HG03280 (cell line): ENCODE data around the gene COL26A1.
"Not testable (repeated sequence)": the region's sequence is repeated elsewhere in the genome, so short reads cannot be mapped to it uniquely, and the experiment has no call there.

Source experiments
- ATAC-seq: cut with Tn5 transposase; IDR thresholded peaks from one replicate; pipeline ENCODE4 v1.9.1; 2021; ENCODE audit warnings: mild to moderate bottlenecking, moderate library complexity; ENCODE audit not compliant: unreplicated experiment

COL26A1 gene

GRCh38 chr7:101401390-101402080 lies 38.9 kb downstream of the COL26A1 start:
- ATAC-seq = no peak

DNA sequence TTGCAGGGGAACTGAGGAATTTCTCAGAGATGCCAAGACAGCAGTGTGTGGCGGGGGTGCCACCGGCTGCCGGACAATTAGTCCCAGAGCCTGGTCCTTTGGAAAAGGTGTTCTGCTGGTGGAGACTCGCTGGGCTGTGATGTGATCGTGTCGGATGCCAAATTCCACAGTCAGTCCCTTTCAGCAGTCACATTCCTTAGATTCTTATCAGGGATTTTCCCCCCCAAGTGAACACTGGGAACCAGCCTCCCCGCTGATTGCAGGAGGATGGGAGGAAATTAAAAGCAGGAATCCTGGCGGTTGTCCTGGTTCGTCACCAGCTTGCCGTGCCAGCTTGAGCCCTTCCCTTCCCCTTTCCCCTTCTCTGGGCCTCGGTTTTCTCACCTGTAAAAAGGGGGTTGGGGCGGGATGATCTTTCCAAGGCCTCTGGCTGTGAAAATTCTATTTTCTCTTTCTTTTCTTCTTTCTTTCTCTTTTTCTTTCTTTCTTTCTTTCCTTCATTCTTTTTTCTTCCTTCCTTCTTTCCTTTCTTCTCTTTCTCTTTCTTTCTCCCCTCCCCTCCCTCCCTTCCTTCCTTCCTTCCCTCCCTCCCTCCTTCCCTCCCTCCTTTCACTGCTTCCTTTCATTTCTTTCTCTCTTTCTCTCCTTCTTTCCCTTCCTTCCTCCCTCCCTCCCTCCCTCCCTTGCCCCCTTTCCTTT lies 39.6 kb downstream of the COL26A1 start:
- no peak for ATAC-seq

DNA sequence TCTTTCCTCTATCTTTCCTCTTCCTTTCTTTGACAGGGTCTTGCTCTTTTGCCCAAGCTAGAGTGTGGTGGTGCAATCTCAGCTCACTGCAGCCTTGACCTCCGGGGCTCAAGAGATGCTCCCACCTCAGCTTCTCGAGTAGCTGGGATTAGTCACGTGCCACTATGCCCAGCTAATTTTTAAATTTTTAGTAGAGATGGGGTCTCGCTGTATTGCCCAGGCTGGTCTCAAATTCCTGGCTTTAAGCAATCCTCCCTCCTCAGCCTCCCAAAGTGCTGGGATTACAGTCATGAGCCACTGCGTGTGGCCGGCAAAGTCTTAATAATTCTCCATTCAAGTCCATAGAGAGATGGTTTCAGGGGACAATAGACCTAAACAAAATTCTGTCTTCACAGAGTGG lies 40.2 kb downstream of the COL26A1 start:
- ATAC-seq = no peak

GRCh38 chr7:101405474-101406067 lies 42.9 kb downstream of the COL26A1 start:
- ATAC-seq = no peak

DNA sequence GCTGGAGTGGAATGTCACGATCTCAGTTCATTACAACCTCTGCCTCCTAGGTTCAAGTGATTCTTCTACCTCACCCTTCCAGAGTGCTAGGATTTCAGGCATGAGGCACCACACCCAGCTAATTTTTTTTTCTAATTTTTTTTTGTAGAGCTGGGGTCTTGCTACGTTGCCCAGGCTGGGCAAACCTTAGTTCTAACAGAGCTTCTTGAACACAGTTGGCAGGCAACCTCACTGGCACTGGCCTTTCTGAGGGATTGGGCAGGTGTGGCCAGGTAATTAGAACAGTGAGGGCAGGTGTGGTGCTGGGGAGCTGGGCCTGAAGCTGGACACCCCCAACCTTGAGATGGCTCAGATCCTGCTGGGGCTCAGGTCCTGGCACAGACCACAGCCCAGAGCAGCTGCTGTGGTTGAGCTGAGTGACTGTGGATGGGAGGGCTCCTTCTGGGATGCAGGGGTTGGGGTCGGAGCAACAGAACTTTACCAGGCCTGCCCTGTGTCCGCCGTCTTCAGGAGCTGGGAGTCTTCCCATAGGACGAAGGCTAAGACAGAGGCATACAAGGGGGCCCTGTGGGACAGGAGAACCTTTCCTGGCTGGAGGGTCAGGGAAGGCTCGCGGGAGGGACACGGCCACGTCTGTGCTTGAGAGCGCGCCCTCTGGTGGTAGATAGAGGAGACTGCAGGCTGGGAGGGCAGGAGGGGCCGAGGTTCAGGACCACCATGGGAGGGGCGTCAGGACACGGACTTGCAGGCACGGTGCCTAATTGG lies 48.2 kb downstream of the COL26A1 start:
- no peak for ATAC-seq

DNA sequence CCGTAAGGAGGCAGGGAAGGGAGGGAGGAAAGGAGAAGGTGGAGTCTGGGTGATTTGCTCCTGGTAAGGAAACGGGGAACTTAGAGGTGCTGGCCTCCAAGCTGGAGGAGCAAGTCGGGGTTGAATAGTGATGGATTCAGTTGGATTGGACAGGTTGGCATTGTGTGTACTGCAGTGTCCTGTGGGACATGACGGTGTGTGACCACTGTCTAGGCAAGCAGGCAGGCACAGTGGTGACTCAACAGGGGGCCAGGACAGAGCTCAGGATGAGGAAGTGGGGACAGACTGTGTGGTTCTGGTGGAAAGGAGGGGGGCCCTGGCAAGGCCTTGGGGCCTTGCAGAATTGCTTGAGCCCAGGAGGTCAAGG lies 48.8 kb downstream of the COL26A1 start:
- no peak for ATAC-seq

DNA sequence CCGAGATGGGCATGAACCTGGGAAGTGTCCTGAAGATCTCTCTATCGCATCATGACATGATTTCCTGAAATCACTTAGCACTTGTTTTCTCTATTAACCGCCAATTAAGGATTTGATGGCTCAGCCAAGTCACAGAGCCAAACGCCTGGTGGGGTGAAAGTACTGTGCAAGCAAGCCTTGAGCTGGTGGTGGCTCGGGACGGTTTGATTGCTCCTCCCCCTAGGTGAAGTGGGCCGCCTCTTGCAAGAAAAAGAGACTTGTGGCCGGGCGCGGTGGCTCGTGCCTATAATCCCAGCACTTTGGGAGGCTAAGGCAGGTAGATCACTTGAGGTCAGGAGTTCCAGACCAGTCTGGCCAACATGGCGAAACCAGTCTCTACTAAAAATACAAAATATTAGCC lies 50.3 kb downstream of the COL26A1 start:
- no peak for ATAC-seq

- no peak for ATAC-seq
These were observed 56.0 kb downstream of the COL26A1 start for GRCh38 chr7:101418694-101419093.

DNA sequence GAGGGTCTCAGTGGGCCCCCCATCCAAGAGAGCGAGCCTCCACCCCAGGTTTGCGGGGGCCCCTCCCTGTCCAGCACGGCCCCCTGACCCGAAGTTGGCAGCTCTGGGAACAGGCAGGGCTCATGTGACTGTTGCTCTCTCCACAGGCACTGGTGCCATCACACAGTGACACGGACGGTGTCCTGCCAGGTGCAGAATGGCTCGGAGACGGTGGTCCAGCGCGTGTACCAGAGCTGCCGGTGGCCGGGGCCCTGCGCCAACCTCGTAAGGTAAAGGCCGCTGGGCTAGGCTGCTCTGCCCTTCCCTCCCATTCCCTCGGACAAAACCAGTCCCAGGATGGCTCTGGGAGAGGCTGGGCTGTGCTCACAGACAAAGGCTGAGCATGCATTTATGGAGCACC lies 57.2 kb downstream of the COL26A1 start:
- no peak for ATAC-seq

DNA sequence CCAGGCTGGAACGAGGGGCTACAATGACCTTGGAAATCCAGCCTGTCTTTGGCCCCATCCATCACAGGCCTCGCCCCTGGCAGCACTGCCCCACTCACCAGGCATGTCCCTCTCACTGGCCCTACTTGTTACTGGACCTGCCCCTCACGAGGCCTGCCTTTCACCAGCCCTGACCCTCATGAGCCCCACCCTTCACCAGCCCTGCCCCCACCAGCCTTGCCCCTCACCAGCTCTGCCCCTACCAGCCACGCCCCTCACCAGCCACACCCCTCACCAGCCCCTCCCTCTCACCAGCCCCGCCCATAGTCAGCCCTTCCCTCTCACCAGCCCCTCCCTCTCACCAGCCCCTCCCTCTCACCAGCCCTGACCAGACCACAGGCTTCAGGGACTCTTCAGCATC lies 57.8 kb downstream of the COL26A1 start:
- no peak for ATAC-seq

DNA sequence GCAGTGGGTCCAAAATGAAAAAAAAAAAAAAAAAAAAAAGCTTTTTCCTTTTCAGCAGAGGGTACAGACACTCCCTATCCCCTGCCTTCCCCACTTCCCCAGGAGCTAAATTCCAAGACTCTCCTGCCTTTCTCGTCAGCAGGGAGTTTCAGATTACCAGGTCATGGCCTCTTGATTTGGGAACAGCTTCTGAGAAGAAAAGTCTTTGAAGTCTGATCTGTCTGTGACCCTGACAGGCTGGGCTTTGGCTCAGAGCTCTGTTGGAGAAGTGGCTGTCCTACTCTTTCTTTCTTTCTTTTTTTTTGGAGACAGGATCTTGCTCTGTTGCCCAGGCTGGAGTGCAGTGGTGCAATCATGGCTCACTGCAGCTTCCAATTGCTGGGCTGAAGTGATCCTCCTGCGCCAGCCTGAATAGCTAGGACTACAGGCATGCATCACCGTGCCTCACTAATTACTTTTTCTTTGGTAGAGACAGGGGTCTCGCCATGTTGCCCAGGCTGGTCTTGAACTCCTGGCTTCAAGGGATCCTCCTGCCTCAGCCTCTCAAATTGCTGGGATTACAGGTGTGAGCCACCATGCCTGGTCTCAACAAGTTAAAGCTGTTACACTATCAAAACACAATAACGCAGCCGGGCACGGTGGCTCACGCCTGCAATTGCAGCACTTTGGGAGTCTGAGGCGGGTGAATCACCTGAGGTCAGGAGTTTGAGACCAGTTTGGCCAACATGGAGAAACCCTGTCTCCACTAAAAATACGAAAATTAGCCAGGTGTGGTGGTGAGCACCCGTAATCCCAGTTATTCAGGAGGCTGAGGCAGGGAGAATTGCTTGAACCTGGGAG lies 59.9 kb downstream of the COL26A1 start:
- no peak for ATAC-seq

GRCh38 chr7:101426303-101427011 lies 63.8 kb downstream of the COL26A1 start:
- ATAC-seq = no peak

DNA sequence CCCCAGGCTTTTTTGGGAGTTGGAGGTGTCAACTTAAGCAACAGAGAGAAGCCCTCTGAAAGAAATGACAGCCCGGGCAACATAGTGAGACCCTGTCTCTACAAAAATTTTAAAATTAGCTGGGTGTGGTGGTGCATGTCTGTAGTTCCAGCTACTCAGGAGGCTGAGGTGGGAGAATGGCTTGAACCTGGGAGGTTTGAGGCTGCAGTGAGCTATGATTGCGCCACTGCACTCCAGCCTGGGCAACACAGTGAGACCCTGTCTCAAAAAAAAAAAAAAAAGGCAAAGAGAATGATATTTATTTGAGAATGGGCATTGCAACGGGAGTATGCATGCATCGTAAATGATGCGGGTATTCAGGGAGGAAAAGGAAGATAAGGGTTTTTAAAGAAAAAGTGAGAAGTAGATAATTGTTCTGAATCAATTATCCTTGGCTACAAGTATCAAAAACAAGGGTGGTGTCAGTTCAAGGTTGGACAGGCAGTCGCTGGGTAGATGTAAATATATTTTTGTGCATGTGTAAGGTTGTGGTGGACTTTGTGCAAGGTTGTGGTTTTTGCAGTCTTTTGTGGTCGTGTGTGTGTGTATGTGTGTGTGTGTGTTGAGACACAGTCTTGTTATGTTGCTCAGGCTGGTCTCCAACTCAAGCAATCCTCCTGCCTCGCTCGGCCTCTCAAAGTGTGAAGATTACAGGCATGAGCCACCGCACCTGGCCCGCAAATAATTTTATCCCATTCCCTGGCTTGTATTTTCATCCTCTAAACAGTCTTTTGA lies 65.6 kb downstream of the COL26A1 start:
- no peak for ATAC-seq

DNA sequence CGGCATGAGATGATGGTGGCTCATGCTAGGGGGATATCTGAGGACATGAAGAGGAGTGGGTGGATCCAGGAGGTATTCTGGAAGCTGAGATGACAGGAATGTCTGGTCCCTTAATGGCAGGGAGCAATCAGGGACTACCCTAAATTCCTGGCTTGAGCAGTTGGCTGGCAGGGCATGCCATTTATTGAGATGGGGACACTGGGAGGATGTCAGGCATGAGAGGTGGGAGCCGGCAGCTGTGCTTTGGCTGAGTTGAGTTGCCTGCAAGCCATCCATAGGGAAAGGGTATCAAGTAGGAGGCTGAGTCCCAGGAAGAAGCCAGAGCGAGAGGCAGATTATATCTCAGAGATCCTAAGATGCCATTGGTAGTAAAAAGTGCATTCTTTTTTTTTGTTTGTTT lies 69.6 kb downstream of the COL26A1 start:
- no peak for ATAC-seq

- no peak for ATAC-seq
These were observed 71.0 kb downstream of the COL26A1 start for GRCh38 chr7:101433688-101434087.

DNA sequence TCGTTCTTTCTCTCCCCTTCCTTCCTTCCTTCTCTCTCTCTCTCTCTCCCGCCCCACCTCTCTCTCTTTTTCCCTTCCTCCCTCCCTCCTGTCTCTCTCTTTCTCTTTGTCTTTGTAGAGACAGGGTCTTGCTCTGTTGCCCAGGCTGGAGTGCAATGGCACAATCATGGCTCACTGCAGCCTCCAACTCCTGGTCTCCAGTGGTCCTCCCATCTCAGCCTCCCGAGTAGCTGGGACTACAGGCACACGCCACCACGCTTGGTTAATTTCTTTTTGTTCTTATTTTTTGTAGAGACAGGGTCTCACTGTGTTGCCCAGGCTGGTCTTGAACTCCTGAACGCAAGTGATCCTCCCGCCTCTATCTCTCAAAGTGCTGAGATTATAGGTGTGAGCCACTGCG lies 71.5 kb downstream of the COL26A1 start:
- not testable (repeated sequence) for ATAC-seq

GRCh38 chr7:101435461-101436220 lies 73.0 kb downstream of the COL26A1 start:
- no peak for ATAC-seq

DNA sequence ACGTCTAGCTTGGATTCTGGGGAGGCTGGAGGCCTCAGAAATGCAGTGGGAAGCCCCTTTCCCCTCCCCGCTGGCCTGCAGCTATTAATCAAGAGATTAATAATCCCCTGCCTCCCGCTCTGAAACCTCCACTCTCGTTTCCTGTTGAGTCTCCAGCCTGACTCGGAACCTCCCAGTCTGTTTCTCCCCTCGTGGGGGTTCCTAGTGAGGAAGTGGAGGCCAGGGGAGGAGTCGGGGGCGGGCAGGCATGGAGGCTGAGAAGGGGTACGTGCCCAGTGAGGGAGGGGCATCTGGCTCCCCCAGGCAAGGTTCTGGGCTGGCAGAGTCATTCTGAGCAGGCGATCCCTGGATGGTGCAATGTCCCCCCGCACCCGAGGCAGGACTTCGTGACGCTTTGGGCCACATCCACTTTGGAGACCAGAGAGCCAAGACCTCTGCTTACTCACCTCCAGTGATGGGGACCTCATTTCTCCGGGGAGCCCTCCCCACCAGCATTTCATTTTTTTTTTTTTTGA lies 73.6 kb downstream of the COL26A1 start:
- ATAC-seq = no peak
